A549 (cell line): ENCODE measurements around the gene MTOR.

ENCODE experiments used
- CTCF ChIP-seq: fragments of >200 bp; sonication (Bioruptor Twin); formaldehyde crosslinking; IDR thresholded peaks from 3 replicates; pipeline ENCODE4 v1.5.1; 2016
- EP300 ChIP-seq, 2 experiments: fragments of >200 bp; sonication (Bioruptor Twin); formaldehyde crosslinking; IDR thresholded peaks; 2 replicates in 1 of 2; 3 replicates in 1 of 2; pipeline ENCODE4 v1.6.1; 2016 to 2017
- SREBF2 ChIP-seq: fragments of 450-650 bp; IDR thresholded peaks from 2 replicates; pipeline ENCODE4 v1.6.1; 2014; ENCODE audit warnings: mild to moderate bottlenecking, moderate library complexity

GRCh38 chr1:11294951-11295350 is 32.6 kb upstream of the MTOR start:
- TF ChIP-seq CTCF (no peak), SREBF2 (no peak), EP300 (IDR thresholded peaks at IDR 0.05) (no peak)
